CD4-positive, alpha-beta T cell treated with Interleukin-15 for 1 hour (primary cell): ENCODE data around the gene POU2AF1.

Experiments
- DNase-seq: peaks from one replicate; pipeline ENCODE4 v3.0.0-alpha.2; 2020

The POU2AF1 gene

DNA sequence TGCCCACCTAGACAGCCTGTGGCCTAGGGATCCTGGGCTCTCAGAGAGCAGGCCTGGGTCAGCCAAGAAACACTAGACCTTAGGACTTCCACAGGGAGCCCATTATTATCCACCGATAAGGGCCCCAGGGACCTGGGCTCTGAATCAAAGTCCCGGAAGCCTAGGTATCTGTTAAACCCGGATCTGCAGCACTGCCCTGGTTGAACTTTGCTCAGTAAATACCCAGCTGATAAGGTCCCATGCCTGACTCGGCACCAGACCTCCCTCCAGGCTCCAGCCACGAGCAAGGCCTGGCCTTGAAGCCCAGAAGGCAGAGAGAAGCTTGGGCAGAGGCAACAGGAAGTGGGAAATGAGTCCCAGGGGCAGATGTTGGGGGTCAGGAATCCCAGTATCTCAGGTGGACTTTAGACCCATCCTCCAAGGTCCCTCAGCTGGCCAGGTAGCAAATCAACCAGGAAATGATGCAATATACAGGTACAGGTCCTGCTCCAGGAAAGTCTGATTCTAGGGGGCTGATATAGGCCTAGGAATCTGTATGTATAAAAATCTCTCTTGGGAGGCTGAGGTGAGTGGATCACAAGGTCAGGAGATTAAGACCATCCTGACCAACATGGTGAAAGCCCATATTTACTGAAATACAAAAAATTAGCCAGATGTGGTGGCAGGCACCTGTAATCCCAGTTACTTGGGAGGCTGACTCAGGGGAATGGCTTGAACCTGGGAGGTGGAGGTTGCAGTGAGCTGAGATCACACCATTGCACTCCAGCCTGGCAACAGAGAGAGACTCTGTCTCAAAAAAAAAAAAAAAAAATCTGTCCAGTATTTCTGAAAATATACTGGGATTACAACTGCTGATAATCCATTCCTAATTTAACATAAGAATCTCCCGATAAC is 18.7 kb downstream of the POU2AF1 start:
- no peak for DNase-seq

- DNase-seq: no peak
These were observed 19.6 kb downstream of the POU2AF1 start for GRCh38 chr11:111359223-111360149.

GRCh38 chr11:111358038-111359001 is 20.8 kb downstream of the POU2AF1 start:
- no peak for DNase-seq

GRCh38 chr11:111357150-111358037 is 21.7 kb downstream of the POU2AF1 start:
- no peak for DNase-seq

GRCh38 chr11:111356660-111357048 is 22.4 kb downstream of the POU2AF1 start:
- no peak for DNase-seq

DNA sequence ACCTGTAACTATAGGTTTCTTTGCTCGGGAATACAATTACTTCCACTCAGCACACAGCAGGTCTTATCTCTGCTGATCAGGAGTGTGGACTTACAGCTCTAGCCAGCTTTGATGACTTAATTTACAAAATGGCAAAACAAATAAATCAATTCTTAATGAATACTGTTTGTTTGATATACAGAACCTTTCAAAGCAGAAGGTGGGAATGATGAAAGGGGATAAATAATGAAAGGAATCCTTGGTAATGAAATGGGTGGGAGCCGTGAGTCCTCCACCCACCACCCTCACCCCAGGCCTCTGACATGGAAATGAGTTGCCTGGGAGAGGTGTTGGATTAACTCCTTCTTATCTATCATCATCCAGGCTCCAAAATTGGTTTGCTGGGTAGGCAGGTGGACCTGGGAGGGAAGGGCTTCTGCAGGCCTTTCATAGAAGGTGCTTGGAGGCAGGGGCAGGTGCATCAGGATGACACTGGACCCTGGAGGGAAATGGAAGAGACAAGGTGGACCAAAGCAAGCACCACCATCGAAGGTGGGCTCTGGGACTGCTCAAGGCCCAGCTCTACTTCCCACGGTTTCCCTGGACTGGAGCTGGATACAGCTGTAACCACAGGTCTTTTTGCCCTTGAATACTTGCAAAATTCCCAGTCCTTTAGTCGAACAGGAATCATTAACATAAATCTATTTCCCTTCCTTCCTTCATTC is 23.0 kb downstream of the POU2AF1 start:
- DNase-seq: no peak

DNA sequence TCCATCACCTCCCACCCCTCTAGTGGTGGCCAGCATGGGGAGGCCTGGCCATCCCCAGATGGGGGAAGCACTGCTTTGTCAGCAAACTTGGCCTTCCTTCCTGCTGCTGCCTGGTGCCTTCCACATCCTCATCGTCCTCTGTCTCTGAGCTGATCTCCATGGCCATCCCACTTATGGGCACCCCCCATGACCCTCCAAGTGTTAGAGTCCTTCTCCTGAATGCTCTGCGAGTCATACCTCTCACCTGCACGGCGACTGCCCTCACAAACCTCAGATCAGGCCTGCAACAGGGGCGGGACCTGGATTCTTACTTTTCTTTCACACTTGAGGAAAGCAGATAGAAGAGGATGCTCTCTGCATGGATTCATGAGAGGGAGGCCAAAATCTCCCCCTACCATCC is 24.0 kb downstream of the POU2AF1 start:
- no peak for DNase-seq

- no peak for DNase-seq
These were observed 24.5 kb downstream of the POU2AF1 start for GRCh38 chr11:111354601-111354891.

DNA sequence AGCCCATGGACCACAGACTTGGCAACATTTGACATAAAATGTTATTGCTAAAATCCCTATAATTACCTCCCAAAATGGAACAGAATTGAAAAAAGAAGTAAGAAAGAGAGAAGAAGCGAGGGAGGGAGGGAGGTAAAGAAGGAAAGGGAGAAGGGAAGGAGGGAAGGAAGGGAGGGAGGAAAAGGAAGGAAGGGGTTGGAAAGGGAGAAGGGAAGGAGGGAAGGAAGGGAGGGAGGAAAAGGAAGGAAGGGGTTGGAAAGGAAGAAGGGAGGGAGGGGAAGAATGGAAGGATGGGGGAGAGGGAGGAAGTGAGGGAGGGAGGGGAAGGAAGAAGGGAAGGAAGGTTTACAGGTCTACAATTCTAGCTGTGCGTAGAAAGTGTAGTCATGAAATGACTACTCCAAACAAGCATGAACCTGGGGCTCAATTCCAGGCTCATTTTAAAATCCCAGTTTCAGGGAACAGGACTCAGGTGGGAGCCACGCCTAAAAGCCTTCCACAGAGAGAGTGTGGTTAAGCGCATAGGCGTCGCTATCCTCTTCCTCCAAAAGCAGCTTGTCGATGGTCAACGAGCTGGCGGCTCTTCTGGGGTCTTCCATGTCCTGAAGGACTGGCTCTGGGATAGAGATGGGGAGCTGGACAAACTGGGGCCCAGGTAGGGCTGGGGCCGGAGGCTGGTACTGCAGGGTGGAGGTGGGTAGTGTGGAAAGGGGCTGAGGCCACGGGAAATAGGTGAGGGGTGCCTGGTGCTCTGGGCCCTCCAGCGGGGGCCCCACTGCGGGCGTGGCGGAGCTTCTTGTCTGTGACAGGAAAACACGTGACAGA is 25.1 kb downstream of the POU2AF1 start:
- DNase-seq: no peak

- no peak for DNase-seq
These were observed 26.0 kb downstream of the POU2AF1 start for GRCh38 chr11:111352935-111353710.

DNA sequence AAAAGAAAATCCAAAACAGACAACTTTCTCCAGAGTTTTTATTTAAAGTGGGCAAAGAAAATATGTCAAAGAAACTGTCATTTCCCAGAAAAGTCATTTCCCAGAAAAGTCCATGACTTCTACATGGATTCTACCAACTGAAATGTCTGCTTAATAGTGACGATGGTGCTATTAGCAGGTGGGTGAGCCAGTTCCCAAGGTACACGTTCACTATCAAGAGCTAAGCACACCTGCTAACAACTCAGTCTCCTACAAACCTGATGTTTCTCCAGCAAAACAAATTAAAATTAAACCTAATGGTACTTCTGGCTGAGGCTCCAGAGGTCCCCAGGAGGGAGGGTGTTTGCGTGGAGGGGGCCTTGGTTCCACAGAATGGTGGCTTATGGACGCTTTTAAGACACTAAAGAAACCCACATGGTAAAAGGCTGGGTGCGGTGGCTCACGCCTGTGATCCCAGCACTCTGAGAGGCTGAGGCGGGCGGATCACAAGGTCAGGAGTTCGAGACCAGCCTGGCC is 26.8 kb downstream of the POU2AF1 start:
- no peak for DNase-seq

- DNase-seq: no peak
These were observed 27.6 kb downstream of the POU2AF1 start for GRCh38 chr11:111351374-111352055.

- no peak for DNase-seq
These were observed 28.3 kb downstream of the POU2AF1 start for GRCh38 chr11:111350811-111351210.

DNA sequence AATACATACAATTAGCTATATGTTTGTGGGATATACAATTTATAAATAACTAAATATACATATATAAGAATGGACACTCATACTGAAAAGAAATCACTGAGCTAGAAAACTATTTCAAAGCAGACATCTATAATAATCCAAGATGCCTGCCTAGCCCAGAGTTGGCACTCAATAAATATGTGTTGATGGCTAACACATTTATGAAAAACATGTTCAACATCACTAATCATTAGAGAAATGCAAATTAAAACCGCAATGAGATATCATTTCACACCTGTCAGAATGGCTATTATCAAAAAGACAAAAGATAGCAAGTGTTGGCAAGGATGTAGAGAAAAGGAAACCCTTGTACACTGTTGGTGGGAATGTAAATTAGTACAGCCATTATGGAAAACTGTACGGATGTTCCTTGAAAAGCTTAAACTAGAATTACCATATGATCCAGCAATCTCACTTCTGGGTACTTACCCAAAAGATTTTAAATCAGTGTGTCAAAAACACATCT is 29.8 kb downstream of the POU2AF1 start:
- no peak for DNase-seq

DNA sequence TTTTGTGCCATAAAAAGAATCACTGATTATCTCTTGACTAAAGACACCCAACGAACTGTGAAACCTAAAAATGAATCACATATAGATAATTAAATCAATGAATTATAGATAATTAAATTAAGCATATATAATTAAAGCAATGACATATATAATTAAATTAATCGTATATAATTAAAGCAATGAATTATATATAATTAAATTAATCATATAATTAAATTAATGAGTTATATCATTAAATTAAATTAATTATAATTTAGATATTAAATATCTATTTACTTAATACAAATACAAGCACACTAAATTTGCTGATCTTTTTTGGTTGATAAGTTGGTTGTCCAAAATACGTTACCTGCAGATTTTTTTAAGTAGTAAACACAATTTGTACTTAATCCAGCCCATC is 30.9 kb downstream of the POU2AF1 start:
- no peak for DNase-seq

GRCh38 chr11:111347723-111348115 is 31.4 kb downstream of the POU2AF1 start:
- no peak for DNase-seq

GRCh38 chr11:111347002-111347722 is 31.9 kb downstream of the POU2AF1 start:
- DNase-seq: no peak

DNA sequence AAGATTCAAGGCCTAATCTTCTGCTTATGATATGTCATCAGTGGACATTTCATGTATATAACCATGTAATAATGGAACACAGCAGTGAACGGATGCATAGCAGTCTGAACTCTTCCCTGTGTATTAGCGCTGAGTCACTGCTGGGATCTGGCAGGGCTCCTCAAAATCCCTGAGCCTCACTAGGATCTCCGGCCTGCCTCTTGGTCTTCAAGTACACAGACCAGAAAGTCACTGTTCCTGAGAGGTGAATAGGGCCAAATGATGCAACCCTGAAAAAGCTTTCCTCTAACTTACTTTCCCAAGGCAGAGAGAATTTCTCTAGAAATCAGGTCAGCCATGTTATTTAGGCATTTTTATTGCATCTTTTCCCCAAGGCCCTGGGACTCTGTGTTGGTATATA is 35.0 kb downstream of the POU2AF1 start:
- no peak for DNase-seq
